Upper lobe of left lung (tissue), 6 donors: ENCODE measurements around the gene ITPK1. TPM values are rescaled to one million over a fixed set of nuclear protein-coding genes. Genes with fewer than 3 reads are reported as not detected.

Experiments
- ATAC-seq, 2 donors: fragments of 200-7000 bp; cut with Tn5 transposase; one replicate each; pipeline ENCODE4 v1.9.1; 2022; ENCODE audit warnings: mild to moderate bottlenecking in 2 of 2, moderate library complexity in 2 of 2; ENCODE audit not compliant: low FRiP score in 2 of 2
- DNase-seq, 2 donors: peaks; one replicate each; pipeline ENCODE4 v3.0.0-alpha.2; 2019 to 2020
- H3K27ac ChIP-seq, 4 donors: fragments of 200-600 bp; sonication (generic); one replicate each; pipeline ENCODE4 v1.5.1; 2016 to 2019
- H3K27me3 ChIP-seq, 4 donors: fragments of 200-600 bp; sonication (generic); one replicate each; pipeline ENCODE4 v1.5.1; 2017 to 2019
- H3K36me3 ChIP-seq, 4 donors: fragments of 200-600 bp; sonication (generic); one replicate each; pipeline ENCODE4 v1.5.1; 2016 to 2019
- H3K4me1 ChIP-seq, 4 donors: fragments of 200-600 bp; sonication (generic); one replicate each; pipeline ENCODE4 v1.5.1; 2018 to 2019
- H3K4me3 ChIP-seq, 4 donors: fragments of 200-600 bp; sonication (generic); one replicate each; pipeline ENCODE4 v1.5.1; 2017 to 2019; ENCODE audit warnings: mild to moderate bottlenecking in 2 of 4, moderate library complexity in 1 of 4
- H3K9me3 ChIP-seq, 4 donors: fragments of 200-600 bp; sonication (generic); one replicate each; pipeline ENCODE4 v1.5.1; 2018 to 2019
- CTCF ChIP-seq, 6 experiments: fragments of 450-650 bp in 4 of 6; fragments of 200-600 bp in 2 of 6; sonication (generic) in 2 of 6; IDR thresholded peaks; one replicate each; pipeline ENCODE4 v1.5.1; 2016 to 2019; ENCODE audit warnings: antibody characterized with exemption in 6 of 6
- EP300 ChIP-seq, 4 donors: sonication (generic); formaldehyde crosslinking; IDR thresholded peaks; one replicate each; pipeline ENCODE4 v1.5.1; 2017; ENCODE audit warnings: antibody characterized with exemption in 4 of 4, control low read depth in 2 of 4
- POLR2A ChIP-seq, 4 donors: fragments of 450-650 bp; IDR thresholded peaks; one replicate each; pipeline ENCODE4 v1.5.1; 2016 to 2017; ENCODE audit warnings: antibody characterized with exemption in 4 of 4, mild to moderate bottlenecking in 2 of 4
- POLR2AphosphoS5 ChIP-seq, 2 donors: sonication (generic); formaldehyde crosslinking; IDR thresholded peaks; one replicate each; pipeline ENCODE4 v1.5.1; 2017; ENCODE audit warnings: antibody characterized with exemption in 2 of 2
- WGBS, 2 donors: methylation state at CpG; one replicate each; pipeline ENCODE4 v1.1.5; 2017 to 2018; 5-methylcytosine and 5-hydroxymethylcytosine counted together
- total RNA-seq, 6 donors: library from RNA; depleted of rRNA in 4 of 6; stranded (reverse); fragments of >200 nt in 4 of 6; gene quantifications; one replicate each; pipeline versions ENCODE4 v1.1.0 to v1.2.1, GENCODE V29; 2016 to 2021
- donor health status: DM: no; HTN: no; CAD: no; lungs with moderate emphysema.
- donor health status: DM: no; HTN: yes; CAD: no; lungs with severe emphysema.

Gene ITPK1
- total RNA-seq, 6 donors from 2014 or later = 41.9 to 128 (median 86.1) TPM

GRCh38 chr14:93073910-93074769 is 41.6 kb downstream of the ITPK1 start:
- WGBS, 2 donors = 29 to 53% methylated on average over 14 to 19 of the region's 19 CpGs
- peak overlapping the region; percentile 77 to 89 (median 86) for H3K27ac ChIP-seq
- H3K4me1 ChIP-seq = peaks cover 16 to 30% (median 27%) of the 10 kb centered on the region in 4 donors
- H3K9me3 ChIP-seq = no peaks in the 10 kb centered on the region
- peaks cover 0 to 3% (median 0%) of the 10 kb centered on the region in 4 donors for H3K36me3 ChIP-seq
- peak; percentile 42 to 88 for ATAC-seq
- peak overlapping the region in 1 of 4 donors; percentile 21 for H3K4me3 ChIP-seq
- TF ChIP-seq EP300 (IDR thresholded peaks at IDR 0.05) = no peak
- TF ChIP-seq CTCF (IDR thresholded peaks at IDR 0.05) = no peak
- no peak for TF ChIP-seq POLR2A (IDR thresholded peaks at IDR 0.05)
- TF ChIP-seq POLR2AphosphoS5 (IDR thresholded peaks at IDR 0.05) = no peak
- DNase-seq = peak in 1 of 2 donors; percentile 69
- no peaks in the 10 kb centered on the region for H3K27me3 ChIP-seq

GRCh38 chr14:93073358-93073707 is 42.4 kb downstream of the ITPK1 start:
- H3K27me3 ChIP-seq = no peaks in the 10 kb centered on the region
- H3K36me3 ChIP-seq = peaks cover 0 to 3% (median 0%) of the 10 kb centered on the region in 4 donors
- peak in 1 of 2 donors; percentile 33 for ATAC-seq
- peaks cover 16 to 30% (median 27%) of the 10 kb centered on the region in 4 donors for H3K4me1 ChIP-seq
- peak overlapping the region; percentile 77 to 89 (median 86) for H3K27ac ChIP-seq
- DNase-seq = peak in 1 of 2 donors; percentile 56
- no peaks in the 10 kb centered on the region for H3K9me3 ChIP-seq
- WGBS, 2 donors = 48 to 65% methylated on average over 4 of the region's 4 CpGs
- no peak for TF ChIP-seq POLR2AphosphoS5 (IDR thresholded peaks at IDR 0.05)
- no peak for TF ChIP-seq EP300 (IDR thresholded peaks at IDR 0.05)
- no peak for TF ChIP-seq CTCF (IDR thresholded peaks at IDR 0.05)
- no peak for TF ChIP-seq POLR2A (IDR thresholded peaks at IDR 0.05)
- no peak overlapping the region for H3K4me3 ChIP-seq

- no peak for DNase-seq
- ATAC-seq = peak in 1 of 2 donors; percentile 8
- peak overlapping the region; percentile 77 to 89 (median 86) for H3K27ac ChIP-seq
Measured at GRCh38 chr14:93072659-93073357, 42.9 kb downstream of the ITPK1 start.

GRCh38 chr14:93068711-93069110 is 47.0 kb downstream of the ITPK1 start:
- no peak for ATAC-seq

More at GRCh38 chr14:93072659-93073357, 42.9 kb downstream of the ITPK1 start:
- H3K4me1 ChIP-seq = peaks cover 16 to 30% (median 27%) of the 10 kb centered on the region in 4 donors
- no peak for TF ChIP-seq EP300 (IDR thresholded peaks at IDR 0.05)
- WGBS, 2 donors = 78 to 81% methylated on average over 9 to 12 of the region's 12 CpGs
- no peak overlapping the region for H3K4me3 ChIP-seq
- no peaks in the 10 kb centered on the region for H3K27me3 ChIP-seq
- no peaks in the 10 kb centered on the region for H3K9me3 ChIP-seq
- peaks cover 0 to 3% (median 0%) of the 10 kb centered on the region in 4 donors for H3K36me3 ChIP-seq

More at GRCh38 chr14:93068711-93069110, 47.0 kb downstream of the ITPK1 start:
- Histone ChIP-seq H3K27ac (no peak overlapping the region), H3K36me3 (peaks cover 0 to 3% (median 0%) of the 10 kb centered on the region in 4 donors), H3K4me3 (no peak overlapping the region), H3K4me1 (peaks cover 11 to 19% (median 16%) of the 10 kb centered on the region in 4 donors), H3K27me3 (no peaks in the 10 kb centered on the region), H3K9me3 (no peaks in the 10 kb centered on the region)
- DNase-seq = peak in 1 of 2 donors; percentile 44
- TF ChIP-seq POLR2AphosphoS5 (IDR thresholded peaks at IDR 0.05) (no peak), POLR2A (IDR thresholded peaks at IDR 0.05) (no peak), CTCF (IDR thresholded peaks at IDR 0.05) (no peak), EP300 (IDR thresholded peaks at IDR 0.05) (no peak)
- WGBS, 2 donors = 89 to 98% methylated on average over 8 of the region's 8 CpGs
